Measurements from ENCODE around the gene GLIPR1L2.
"Not testable (repeated sequence)": the region's sequence is repeated elsewhere in the genome, so short reads cannot be mapped to it uniquely, and the experiment has no call there.

GLIPR1L2 gene

DNA sequence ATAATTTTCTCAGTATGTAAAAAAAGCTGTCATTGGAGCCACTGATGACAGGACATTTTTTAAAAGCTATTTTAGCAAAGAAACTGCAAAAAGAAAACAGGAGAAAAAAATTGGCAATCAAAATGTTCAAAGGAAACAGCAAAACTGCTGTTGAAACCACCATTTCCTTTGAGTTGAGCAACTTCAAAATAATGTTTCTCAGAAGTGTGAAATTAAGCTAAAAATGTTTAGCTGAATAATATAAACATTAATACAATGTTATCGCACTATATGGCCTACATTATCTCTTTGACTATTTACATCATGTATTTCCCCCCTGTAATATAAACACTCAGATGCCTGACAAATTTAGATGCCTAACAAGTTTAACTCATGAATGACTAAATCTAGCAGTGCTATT, 66.3 kb downstream of the GLIPR1L2 start:
- TF ChIP-seq CTCF (IDR thresholded peaks at IDR 0.05), result no peak
- no peak overlapping the region for H3K4me3 ChIP-seq
- DNase-seq (ENCODE audit: low spot score), result no peak
- no peak overlapping the region for H3K27ac ChIP-seq

- DNase-seq (ENCODE audit: low spot score); H3K4me3 ChIP-seq; H3K27ac ChIP-seq: not testable (repeated sequence)
Measured at GRCh38 chr12:75457866-75458265, 67.0 kb downstream of the GLIPR1L2 start.

- no peak for DNase-seq (ENCODE audit: low spot score)
- TF ChIP-seq CTCF (IDR thresholded peaks at IDR 0.05), result no peak
- Histone ChIP-seq H3K4me3 (no peak overlapping the region), H3K27ac (no peak overlapping the region)
Measured at GRCh38 chr12:75459755-75460154, 68.9 kb downstream of the GLIPR1L2 start.

DNA sequence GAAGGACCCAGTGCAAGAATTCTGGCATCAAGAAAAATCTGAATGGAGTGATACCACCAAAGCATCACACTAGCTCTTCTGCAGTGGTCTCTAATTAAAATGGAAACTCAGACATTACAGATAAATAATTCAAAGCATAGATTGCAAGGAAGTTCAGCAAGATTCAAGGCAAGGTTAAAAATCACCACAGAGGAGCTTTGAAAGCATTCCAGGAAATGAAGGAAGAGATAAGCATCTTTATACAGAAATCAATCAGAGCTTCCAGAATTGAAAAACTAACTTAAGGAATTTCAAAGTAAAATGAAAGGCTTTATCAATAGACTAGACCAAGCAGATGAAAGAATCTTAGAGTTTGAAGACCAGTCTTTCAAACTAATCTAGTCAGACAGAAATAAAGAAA, 69.3 kb downstream of the GLIPR1L2 start:
- DNase-seq (ENCODE audit: low spot score), result no peak
- Histone ChIP-seq H3K27ac (no peak overlapping the region), H3K4me3 (no peak overlapping the region)
- no peak for TF ChIP-seq CTCF (IDR thresholded peaks at IDR 0.05)

GRCh38 chr12:75471902-75472890, 81.3 kb downstream of the GLIPR1L2 start:
- Histone ChIP-seq H3K27ac (no peak overlapping the region), H3K4me3 (no peak overlapping the region)
- DNase-seq (ENCODE audit: low spot score), result no peak
- no peak for TF ChIP-seq CTCF (IDR thresholded peaks at IDR 0.05)

DNA sequence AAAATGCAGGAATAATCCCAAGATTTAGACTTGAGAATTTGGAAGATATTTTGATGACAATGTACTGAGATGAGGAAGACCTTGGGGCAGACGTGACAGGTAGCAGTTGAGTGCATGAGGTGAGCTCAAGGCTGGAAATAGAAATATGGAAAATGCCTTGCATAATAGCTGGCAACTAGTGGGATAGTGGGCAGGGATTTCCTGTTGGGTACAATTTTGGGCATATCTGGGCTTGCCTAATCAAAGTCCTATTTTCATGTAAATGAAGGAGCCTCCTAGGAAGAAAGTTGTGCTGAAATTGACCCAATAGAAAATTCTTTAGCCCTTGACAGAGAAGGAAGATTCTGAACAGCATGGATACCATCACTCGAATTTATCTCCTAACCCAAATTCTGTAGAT, 83.2 kb downstream of the GLIPR1L2 start:
- Histone ChIP-seq H3K4me3 (no peak overlapping the region), H3K27ac (no peak overlapping the region)
- no peak for DNase-seq (ENCODE audit: low spot score)
- TF ChIP-seq CTCF (IDR thresholded peaks at IDR 0.05), result no peak

DNA sequence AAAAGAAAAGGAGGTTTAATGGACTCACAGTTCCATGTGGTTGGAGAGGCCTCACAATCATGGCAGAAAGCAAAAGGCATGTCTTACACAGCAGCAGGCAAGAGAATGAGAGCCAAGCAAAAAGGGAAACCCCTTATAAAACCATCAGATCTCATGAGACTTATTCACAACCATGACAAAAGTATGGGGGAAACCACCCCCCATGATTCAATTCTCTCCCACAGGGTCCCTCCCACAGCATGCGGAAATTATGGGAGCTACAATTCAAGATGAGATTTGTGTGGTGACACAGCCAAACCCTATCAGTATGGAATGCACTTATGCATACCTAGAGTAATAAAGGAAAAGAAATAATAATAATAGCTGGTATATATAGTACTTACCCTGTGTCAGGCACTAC, 85.2 kb downstream of the GLIPR1L2 start:
- no peak for DNase-seq (ENCODE audit: low spot score)
- no peak overlapping the region for H3K4me3 ChIP-seq
- TF ChIP-seq CTCF (IDR thresholded peaks at IDR 0.05), result no peak
- H3K27ac ChIP-seq, result no peak overlapping the region
